Hematopoietic multipotent progenitor cell (in vitro differentiated cells): Measurements from ENCODE around the gene BMP2. TPM values are rescaled to one million over a fixed set of nuclear protein-coding genes. Genes with fewer than 3 reads are reported as not detected.

Source experiments
- DNase-seq, 3 donors: peaks; one replicate each; pipeline ENCODE4 v3.0.0-alpha.2; 2011 to 2015; ENCODE audit warnings: low read depth in 2 of 3, low spot score in 2 of 3
- total RNA-seq: library from RNA; depleted of rRNA; stranded (reverse); fragments of >200 nt; gene quantifications from one replicate; pipeline ENCODE4 v1.2.3, GENCODE V29; 2012

The BMP2 gene
- total RNA-seq, 1 donor, result 0.27 TPM

DNA sequence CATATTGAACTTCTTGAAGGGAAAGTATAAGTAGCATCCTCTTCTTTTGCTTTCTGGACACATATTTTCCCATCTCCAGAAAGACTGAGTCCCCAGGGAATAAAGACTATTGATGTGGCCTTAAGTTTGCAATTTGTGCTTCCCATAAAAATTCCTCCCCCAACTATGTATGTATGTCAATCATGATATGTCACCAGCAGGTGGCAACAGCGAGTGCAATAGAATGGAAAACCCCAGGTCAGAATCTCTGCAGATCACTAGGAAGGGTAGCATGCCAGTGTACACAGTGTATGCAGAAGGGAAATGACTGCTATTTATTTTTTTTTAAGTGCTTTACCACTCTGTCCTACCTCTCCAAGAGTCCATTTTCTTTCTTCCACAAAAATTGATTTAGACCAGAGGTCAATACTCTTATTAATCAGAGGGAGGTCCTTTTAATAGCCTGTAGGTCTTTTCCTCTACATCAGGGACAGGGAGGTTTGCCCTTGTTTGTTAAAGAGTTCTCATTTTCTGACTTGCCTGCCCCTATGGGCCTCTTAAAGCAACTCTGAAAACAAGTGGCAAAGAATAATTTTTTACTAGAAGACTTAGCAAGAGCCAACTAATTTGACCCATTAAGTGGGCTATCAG lies 61.4 kb downstream of the BMP2 start:
- DNase-seq, result peak in 2 of 3 donors; percentile 58 to 82

DNA sequence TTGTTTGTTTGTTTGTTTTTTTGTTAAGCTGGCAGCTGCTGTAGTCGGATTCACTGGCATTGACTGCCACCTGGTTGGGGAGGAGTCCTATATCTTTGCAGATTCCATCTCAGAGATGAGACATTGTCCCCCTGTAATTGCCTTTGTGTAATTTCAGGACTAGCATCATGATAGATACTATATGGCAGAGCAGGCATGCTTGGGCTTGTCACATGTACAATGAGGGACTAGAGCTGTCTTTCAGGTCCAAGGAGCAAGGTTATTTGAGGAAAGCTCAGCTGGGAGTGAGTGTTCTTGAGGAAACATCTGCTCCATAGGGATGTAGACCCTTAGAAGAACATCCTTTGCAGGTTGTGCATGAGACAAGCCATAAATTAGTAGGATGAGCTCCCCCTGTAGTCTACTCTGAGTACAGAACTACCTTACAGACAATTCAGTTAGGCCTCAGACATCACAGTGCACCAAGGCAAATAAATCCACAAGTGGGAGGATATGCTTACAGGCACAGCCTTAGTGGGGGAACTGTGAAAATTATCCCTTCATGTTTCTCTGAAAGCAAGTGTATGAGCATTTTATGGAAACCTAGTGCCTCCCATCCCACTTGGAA lies 62.1 kb downstream of the BMP2 start:
- peak in 1 of 3 donors; percentile 19 for DNase-seq
